NCI-H1105 treated with DMSO at 0.1 percent for 48 hours (cell line): Measurements from ENCODE around the gene AFG3L2.

ENCODE experiments used
- DNase-seq: peaks from one replicate; lab custom pipeline; 2025; lab: John Stamatoyannopoulos, UW

The AFG3L2 gene

GRCh38 chr18:12304351-12305210 lies 72.4 kb downstream of the AFG3L2 start:
- peak; percentile 80 for DNase-seq

DNA sequence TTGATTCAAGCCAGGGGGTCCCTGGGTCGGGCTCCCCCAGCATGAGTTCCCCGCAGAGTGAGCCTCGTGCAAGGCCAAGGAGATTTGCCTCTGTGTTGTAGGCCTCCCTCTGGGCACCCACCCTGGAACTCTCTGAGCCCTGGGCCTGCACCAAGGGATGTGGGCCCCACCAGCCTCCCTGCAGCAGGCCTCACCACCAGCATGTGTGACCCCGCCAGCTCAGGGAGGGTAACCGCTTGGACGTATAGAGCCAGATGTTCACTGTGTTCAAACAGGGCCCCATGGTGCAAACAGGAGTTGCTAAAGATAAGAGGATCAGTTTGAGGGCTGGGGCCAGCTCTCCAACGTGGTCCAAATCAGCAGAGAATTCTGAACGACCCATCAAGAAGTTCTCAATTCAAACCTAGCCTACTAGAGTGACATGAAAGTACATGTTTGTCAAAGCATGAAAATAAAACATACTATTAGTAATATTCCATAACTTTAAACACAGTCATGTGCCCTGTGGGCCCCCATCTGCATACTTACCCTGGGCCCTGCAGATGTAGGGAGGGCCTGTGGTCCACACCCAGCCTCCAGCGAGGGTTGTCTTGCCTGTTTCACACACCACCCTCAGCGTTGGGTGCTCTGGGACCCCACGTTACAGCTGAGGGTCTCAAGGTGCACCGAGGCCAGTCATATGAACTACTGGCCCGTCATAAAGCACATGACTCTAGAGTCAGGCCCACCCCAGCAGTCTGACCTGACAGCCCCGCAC lies 74.5 kb downstream of the AFG3L2 start:
- DNase-seq, result no peak

DNA sequence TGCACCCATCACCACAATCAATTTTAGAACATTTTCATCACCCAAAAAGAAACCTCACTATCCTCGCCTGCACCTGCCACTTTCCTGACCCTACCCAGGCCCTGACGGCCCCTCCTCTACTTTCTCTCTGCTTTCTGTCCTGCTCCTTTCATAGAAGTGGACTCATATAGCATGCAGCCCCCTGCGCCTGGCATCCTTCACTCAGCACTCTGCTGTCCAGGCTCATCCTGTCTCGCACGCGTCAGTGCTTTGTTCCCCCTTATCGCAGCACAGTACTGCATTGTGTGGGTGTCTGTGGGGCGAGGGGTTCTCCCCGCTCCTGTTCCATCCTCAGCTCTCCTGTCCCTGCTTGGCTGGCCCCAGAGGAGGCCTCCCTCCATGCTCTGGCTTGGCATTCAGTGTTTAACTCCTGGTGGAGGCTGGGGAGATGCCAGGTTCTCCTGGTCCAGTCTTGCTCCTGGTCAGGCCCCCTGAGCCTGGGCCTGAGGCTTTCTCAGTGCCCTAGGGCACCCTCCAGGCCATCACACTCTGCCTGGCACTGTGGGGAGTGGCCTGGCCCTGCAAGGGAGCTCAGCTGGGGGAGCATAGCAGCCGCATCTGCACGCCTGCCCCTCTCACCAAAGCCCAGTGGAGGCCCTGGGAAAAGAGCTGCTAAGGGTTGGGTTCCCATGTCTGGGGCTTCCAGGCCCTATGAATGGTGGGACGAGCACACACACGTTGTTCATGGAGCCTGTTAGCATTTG lies 75.6 kb downstream of the AFG3L2 start:
- no peak for DNase-seq

DNA sequence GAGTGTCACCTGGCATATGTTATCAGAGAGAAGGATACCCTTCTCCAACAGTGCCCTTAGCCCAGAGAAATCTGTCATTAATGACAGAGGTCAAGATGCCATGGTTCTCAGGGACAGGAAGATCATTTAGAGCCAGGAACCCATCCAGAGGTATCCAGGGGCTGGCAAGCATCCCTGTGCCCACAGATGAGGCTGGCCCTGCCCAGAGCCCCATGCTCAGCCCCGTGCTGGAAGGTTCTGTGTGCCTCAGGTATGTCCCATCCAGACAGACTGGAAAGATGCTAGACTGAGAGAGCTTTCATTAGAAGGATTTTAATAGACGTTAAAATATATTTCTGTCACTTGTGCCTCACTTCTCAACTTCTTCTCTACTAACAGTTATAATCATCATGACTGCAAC lies 77.2 kb downstream of the AFG3L2 start:
- no peak for DNase-seq

GRCh38 chr18:12296457-12296856 lies 80.6 kb downstream of the AFG3L2 start:
- DNase-seq, result no peak

DNA sequence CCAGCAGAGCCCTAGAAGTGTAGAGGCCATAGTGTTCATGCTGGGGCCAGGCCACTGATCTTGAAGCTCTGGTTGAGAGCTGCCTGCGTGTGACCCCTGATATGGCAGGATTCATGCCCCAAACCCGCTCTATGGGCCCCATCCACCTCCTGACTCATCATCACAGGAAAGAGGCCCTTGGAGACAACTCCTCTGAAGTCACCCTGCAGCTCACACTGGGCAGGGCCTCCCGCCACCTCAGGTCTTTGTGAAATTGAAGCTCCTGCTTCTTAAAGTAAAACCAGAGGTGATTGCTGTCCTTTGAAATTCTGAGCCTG lies 81.0 kb downstream of the AFG3L2 start:
- DNase-seq, result no peak

- DNase-seq, result no peak
Measured at GRCh38 chr18:12295389-12296086, 81.5 kb downstream of the AFG3L2 start.

DNA sequence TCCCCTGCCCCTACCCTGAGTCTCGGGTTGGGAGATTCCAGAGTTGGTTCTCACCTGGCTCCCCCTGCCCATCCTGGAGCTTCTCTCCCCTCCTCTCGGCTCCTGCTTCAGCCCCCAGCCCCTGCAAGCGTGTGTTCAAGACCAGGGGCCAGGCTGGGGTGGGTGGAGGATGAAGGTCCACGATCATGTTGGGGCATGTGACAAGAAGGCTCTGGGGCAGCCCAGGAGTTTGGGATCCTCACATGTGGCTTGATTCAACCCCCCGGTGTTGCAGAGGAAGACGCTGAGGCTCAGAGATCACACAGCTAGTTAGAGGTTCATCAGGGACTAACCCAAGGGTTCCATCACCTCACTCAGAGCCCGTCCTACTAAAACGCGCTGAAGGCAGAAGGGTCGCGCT lies 83.2 kb downstream of the AFG3L2 start:
- no peak for DNase-seq

DNA sequence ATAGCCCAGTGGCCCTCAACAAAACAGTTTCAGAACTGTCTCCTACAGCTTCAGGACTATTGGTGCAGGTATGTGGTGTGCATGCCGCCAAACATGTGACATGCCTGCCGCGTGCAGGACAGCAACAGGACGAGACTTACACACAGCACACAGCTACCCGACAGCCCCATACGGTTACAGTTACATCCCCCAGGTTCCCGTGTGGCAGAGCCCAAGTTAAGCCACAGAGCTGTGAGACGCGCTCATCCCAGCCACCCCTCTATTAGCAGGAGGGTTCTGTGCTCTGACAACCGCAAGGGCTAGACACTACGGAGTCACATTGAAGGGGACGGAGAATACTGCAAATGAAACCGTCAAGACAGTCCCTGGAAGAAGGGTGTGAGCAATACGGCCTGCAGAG lies 85.3 kb downstream of the AFG3L2 start:
- DNase-seq, result no peak

DNA sequence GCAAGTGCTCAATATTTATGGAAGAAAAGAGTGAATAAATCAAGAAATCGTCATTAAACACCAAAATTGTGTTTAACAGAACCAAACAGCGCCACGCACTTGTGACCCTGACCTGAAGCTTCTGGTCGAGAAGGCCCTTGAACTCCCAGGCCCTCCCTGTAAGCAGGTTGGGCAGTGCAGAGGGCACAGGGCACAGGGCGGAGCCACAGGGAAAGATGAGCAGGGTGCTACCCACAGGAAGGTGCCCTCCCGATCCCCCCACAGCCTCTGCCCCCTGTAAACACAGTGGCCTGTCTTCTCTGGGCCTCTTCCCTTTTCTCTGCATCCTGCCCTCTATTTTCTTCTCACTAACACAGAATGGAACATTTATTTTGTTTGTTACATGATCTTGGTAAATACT lies 85.9 kb downstream of the AFG3L2 start:
- DNase-seq, result no peak

DNA sequence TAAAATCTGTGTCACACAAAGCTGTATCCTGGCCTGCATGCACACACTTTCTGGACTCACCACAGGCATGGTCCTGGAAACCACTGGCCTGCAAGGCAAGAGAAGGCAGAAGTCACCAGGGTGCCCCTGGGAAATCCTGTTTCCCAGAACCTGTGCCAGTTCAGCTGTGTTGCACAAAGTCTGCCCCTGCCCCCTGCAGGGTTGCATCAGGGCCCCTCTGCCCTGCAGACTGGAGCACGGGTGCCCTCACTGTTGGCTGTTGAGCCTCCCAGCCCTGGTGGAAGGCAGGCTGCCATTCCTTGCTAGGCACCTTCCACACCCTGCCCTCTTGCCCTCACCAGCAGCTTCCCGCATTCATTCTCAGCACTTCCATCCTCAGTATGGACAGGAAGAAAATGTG lies 86.9 kb downstream of the AFG3L2 start:
- no peak for DNase-seq

- DNase-seq, result no peak
Measured at GRCh38 chr18:12288403-12288755, 88.6 kb downstream of the AFG3L2 start.

DNA sequence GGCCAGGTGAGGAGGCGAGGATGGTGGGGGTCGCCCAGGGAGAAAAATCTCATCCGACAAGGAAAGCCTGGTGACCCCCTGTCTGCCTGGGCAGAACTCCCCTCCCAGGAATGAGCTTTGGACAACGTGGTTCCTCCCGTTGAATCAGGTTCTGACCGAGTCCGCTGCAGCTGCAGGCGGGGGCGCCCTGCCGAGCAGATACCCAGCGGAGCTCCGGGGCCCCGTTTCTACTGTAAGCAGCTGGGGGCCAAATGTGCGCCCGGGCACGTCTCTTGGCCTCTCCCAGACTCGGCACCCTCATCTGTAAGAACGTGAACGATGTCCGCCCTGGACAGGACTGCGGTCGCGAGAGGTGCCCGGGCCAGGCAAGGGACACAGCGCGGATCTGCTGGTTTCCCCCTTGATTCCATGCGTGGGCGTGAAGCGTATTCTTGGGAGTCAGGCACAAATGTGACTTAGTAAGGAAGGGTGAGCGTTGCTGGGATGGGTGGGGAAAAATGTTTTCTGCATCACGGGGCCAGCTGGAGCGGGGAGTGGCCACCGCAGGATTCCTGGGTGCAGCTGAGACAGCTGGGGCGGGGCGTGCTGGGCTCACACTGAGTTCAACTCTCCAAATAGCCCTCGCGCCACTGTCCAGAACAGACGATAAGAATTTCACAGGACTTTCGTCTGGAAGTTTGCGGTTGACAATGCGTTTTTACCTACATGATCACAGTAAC lies 89.2 kb downstream of the AFG3L2 start:
- no peak for DNase-seq

DNA sequence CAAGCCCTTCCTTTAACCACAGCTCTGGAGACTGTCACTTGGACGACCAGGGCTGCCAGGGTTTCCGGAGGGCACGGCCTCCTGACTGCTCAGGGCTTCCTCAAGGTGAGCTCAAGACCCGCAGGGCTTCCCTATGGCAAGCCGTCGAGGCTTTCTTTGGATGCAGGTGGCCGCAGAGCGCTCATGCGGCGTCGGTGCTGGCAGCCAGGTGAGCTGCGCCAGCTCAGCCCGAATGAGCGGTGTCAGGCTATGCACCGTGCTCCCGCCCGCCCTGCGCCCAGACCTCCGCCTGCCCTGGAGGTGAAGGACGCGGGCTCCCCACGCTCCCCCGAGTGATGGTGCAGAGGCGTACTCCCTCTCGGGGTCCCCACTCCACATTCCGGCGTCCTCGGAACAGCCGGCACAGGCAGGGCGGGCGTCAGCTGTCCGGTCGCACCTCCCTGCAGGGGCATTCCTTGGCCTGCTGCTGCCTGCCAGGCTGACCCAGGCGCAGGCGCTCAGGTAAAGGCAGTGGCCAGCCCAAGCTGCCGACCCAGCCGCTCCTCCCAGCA lies 89.8 kb downstream of the AFG3L2 start:
- DNase-seq, result no peak

- no peak for DNase-seq
Measured at GRCh38 chr18:12283666-12284065, 93.4 kb downstream of the AFG3L2 start.

DNA sequence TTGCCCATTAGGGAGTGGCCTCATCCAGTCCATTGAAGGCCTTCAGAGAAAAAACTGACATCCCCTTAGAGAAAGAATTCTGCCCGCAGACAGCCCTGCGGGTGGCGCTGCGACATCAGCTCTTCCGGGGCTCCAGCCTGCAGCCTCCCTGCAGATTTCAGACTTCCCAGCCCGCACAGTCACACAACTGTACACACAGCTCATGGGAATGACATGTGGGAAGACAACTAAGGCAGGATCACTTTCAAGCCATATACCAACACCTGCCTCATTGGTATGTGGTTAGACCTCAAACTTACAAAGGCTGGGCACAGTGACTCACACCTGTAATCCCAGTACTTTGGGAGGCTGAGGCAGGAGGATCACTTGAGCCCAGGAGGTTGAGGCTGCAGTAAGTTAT lies 93.8 kb downstream of the AFG3L2 start:
- DNase-seq, result no peak

DNA sequence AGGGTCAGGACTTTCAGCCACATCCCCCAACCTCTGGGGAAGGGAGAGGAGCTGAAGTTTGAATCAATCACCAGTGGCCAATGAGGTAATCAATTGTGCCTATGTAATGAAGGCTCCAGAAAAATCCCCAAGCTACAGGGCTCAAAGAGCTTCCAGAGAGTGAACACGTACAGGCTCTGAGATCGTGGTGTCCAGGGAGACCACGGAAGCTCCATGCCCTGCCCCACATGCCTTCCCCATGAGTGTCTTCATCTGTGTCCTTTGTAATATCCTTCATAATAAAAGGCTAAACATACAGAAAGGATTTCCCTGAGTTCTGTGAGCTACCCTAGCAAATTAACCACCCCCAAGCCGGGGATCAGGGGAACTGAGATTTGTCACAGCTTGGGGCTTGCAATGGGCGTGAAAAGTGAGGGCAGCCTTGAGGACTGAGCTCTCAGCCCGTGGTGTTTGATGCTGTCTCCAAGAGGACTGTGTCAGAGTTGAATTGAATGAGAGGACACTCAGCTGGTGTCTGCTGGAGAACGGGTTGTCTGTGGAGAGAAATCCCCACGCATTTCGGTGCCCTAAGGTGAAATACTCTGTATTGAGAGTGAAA lies 94.5 kb downstream of the AFG3L2 start:
- DNase-seq, result no peak

- no peak for DNase-seq
Measured at GRCh38 chr18:12281861-12282260, 95.2 kb downstream of the AFG3L2 start.

GRCh38 chr18:12279781-12280531 lies 97.1 kb downstream of the AFG3L2 start:
- DNase-seq, result no peak
